OCI-LY3 (cell line): ENCODE measurements around the gene RNF38.

Experiments
- H2AFZ ChIP-seq: fragments of 200-600, 300-600 bp; shearing (Covaris generic); 2 replicates; pipeline ENCODE4 v1.6.0; 2014; ENCODE audit warnings: antibody characterized with exemption, low read depth, low read length
- H3K27ac ChIP-seq: fragments of 200-600, 300-600 bp; sonication (generic); 2 replicates; pipeline ENCODE4 v1.5.1; 2014; ENCODE audit warnings: mild to moderate bottlenecking, low read length, moderate library complexity, mixed read lengths
- H3K27me3 ChIP-seq: fragments of 200-600, 300-600 bp; sonication (generic); 2 replicates; pipeline ENCODE4 v1.6.1; 2014; ENCODE audit warnings: low read depth, low read length, mixed read lengths
- H3K36me3 ChIP-seq: fragments of 200-600, 300-600 bp; sonication (generic); replicated peaks from 2 replicates; pipeline ENCODE3; 2014; ENCODE audit warnings: low read depth, low read length, mixed read lengths
- H3K4me1 ChIP-seq: fragments of 300-600, 200-600 bp; sonication (generic); 2 replicates; pipeline ENCODE4 v1.6.1; 2014; ENCODE audit warnings: low read length, mixed read lengths
- H3K4me2 ChIP-seq: fragments of 200-600, 300-600 bp; sonication (generic); 2 replicates; pipeline ENCODE4 v1.6.1; 2014; ENCODE audit warnings: low read length, mixed read lengths
- H3K4me3 ChIP-seq: fragments of 300-600, 200-600 bp; sonication (generic); 2 replicates; pipeline ENCODE4 v1.5.1; 2014; ENCODE audit warnings: antibody characterized with exemption, mild to moderate bottlenecking, low read length, moderate library complexity
- H3K79me2 ChIP-seq: fragments of 300-600, 200-600 bp; shearing (Covaris generic); 2 replicates; pipeline ENCODE4 v1.6.1; 2014; ENCODE audit warnings: mild to moderate bottlenecking, low read length, mixed read lengths
- H3K9ac ChIP-seq: fragments of 300-600, 200-600 bp; shearing (Covaris generic); 2 replicates; pipeline ENCODE4 v1.6.0; 2014; ENCODE audit warnings: mild to moderate bottlenecking, low read length, moderate library complexity
- H3K9me3 ChIP-seq: fragments of 200-600, 300-600 bp; shearing (Covaris generic); 2 replicates; pipeline ENCODE4 v1.6.1; 2014; ENCODE audit warnings: low read length, mixed read lengths; ENCODE audit not compliant: insufficient read depth
- H4K20me1 ChIP-seq: fragments of 200-600, 300-600 bp; sonication (generic); 2 replicates; pipeline ENCODE4 v1.6.1; 2016; ENCODE audit warnings: low read length, mixed read lengths; ENCODE audit not compliant: insufficient read depth
- CTCF ChIP-seq: fragments of 200-600, 300-600 bp; sonication (generic); IDR thresholded peaks from 2 replicates; pipeline ENCODE4 v1.5.1; 2014; ENCODE audit warnings: antibody characterized with exemption, low read length, low read depth
- EZH2phosphoT487 ChIP-seq: fragments of 200-600 bp; shearing (Covaris generic); IDR thresholded peaks from 2 replicates; pipeline ENCODE4 v1.6.1; 2018; ENCODE audit warnings: antibody characterized with exemption, mixed run types, low read depth

Gene RNF38

GRCh38 chr9:36293171-36293570 lies 106.9 kb downstream of the RNF38 start:
- Histone ChIP-seq H3K27me3 (no peaks in the 10 kb centered on the region), H3K4me2 (no peak overlapping the region), H3K4me1 (no peaks in the 10 kb centered on the region), H3K36me3 (no peaks in the 10 kb centered on the region), H3K27ac (no peak overlapping the region), H3K9me3 (no peaks in the 10 kb centered on the region), H3K9ac (no peak overlapping the region), H3K4me3 (no peak overlapping the region), H2AFZ (no peak overlapping the region), H4K20me1 (no peaks in the 10 kb centered on the region), H3K79me2 (no peaks in the 10 kb centered on the region)
- TF ChIP-seq EZH2phosphoT487 = no peak
- TF ChIP-seq CTCF = no peak

GRCh38 chr9:36292641-36293040 lies 107.4 kb downstream of the RNF38 start:
- Histone ChIP-seq H2AFZ (no peak overlapping the region), H4K20me1 (no peaks in the 10 kb centered on the region), H3K36me3 (no peaks in the 10 kb centered on the region), H3K4me1 (no peaks in the 10 kb centered on the region), H3K4me3 (no peak overlapping the region), H3K4me2 (no peak overlapping the region), H3K27ac (no peak overlapping the region), H3K27me3 (no peaks in the 10 kb centered on the region), H3K79me2 (no peaks in the 10 kb centered on the region), H3K9ac (no peak overlapping the region), H3K9me3 (no peaks in the 10 kb centered on the region)
- no peak for TF ChIP-seq EZH2phosphoT487
- TF ChIP-seq CTCF = no peak

- H3K79me2 ChIP-seq = no peaks in the 10 kb centered on the region
- H4K20me1 ChIP-seq = no peaks in the 10 kb centered on the region
- no peak overlapping the region for H3K27ac ChIP-seq
- no peak overlapping the region for H2AFZ ChIP-seq
- no peaks in the 10 kb centered on the region for H3K9me3 ChIP-seq
- H3K36me3 ChIP-seq = no peaks in the 10 kb centered on the region
- H3K27me3 ChIP-seq = no peaks in the 10 kb centered on the region
- TF ChIP-seq CTCF (no peak), EZH2phosphoT487 (no peak)
- H3K4me2 ChIP-seq = no peak overlapping the region
- no peaks in the 10 kb centered on the region for H3K4me1 ChIP-seq
- no peak overlapping the region for H3K4me3 ChIP-seq
- no peak overlapping the region for H3K9ac ChIP-seq
Observed at GRCh38 chr9:36290996-36291395, 109.1 kb downstream of the RNF38 start.

GRCh38 chr9:36289836-36290435 lies 110.1 kb downstream of the RNF38 start:
- no peak overlapping the region for H3K4me3 ChIP-seq
- no peaks in the 10 kb centered on the region for H4K20me1 ChIP-seq
- H3K4me2 ChIP-seq = no peak overlapping the region
- H3K9me3 ChIP-seq = no peaks in the 10 kb centered on the region
- no peak overlapping the region for H3K9ac ChIP-seq
- no peaks in the 10 kb centered on the region for H3K36me3 ChIP-seq
- no peak overlapping the region for H3K27ac ChIP-seq
- TF ChIP-seq EZH2phosphoT487 = no peak
- no peak for TF ChIP-seq CTCF
- no peaks in the 10 kb centered on the region for H3K79me2 ChIP-seq
- no peaks in the 10 kb centered on the region for H3K4me1 ChIP-seq
- no peaks in the 10 kb centered on the region for H3K27me3 ChIP-seq
- H2AFZ ChIP-seq = no peak overlapping the region
